BJ (cell line): ENCODE results near the gene PDP2. TPM values are rescaled to one million over a fixed set of nuclear protein-coding genes. Genes with fewer than 3 reads are reported as not detected.

ENCODE experiments used
- CTCF ChIA-PET: fragments of 350-600 bp; formaldehyde crosslinking; extraction: SDS; loops from one replicate; lab custom pipeline; 2021; ENCODE audit warnings: antibody characterized with exemption, inconsistent platforms; lab: Yijun Ruan, JAX
- POLR2A ChIA-PET: fragments of 300-600 bp; sonication (Branson Sonifier 250); formaldehyde crosslinking; extraction: SDS; loops from one replicate; lab custom pipeline; 2021; ENCODE audit warnings: antibody characterized with exemption; lab: Charles Lee
- DNase-seq: peaks from one replicate; pipeline ENCODE4 v3.0.0-alpha.2; 2011; ENCODE audit warnings: low read depth
- H3K27me3 ChIP-seq: 2 replicates; pipeline ENCODE4 v1.6.0; 2011; ENCODE audit warnings: low read length; ENCODE audit not compliant: control insufficient read depth, insufficient read depth
- H3K36me3 ChIP-seq: 2 replicates; pipeline ENCODE4 v1.5.1; 2011; ENCODE audit warnings: low read length; ENCODE audit not compliant: control insufficient read depth, insufficient read depth
- H3K4me3 ChIP-seq: 2 replicates; pipeline ENCODE4 v1.5.1; 2011; ENCODE audit warnings: low read depth, mild to moderate bottlenecking, control low read depth, low read length
- polyA plus RNA-seq: library from polyadenylated mRNA; depleted of rRNA; stranded (reverse); fragments of >200 nt; gene quantifications from 2 replicates; pipeline ENCODE4 v1.2.3, GENCODE V29; 2011
- TF ChIP-seq, protein P1 (sequence below): IDR thresholded peaks from 2 replicates; pipeline ENCODE4 v1.5.1; 2011; ENCODE audit warnings: low read depth, mild to moderate bottlenecking, control low read depth, inconsistent platforms, low read length, moderate library complexity; ENCODE audit not compliant: insufficient read depth

Gene PDP2
- polyA plus RNA-seq, 1 experiment = 10.3 TPM

DNA sequence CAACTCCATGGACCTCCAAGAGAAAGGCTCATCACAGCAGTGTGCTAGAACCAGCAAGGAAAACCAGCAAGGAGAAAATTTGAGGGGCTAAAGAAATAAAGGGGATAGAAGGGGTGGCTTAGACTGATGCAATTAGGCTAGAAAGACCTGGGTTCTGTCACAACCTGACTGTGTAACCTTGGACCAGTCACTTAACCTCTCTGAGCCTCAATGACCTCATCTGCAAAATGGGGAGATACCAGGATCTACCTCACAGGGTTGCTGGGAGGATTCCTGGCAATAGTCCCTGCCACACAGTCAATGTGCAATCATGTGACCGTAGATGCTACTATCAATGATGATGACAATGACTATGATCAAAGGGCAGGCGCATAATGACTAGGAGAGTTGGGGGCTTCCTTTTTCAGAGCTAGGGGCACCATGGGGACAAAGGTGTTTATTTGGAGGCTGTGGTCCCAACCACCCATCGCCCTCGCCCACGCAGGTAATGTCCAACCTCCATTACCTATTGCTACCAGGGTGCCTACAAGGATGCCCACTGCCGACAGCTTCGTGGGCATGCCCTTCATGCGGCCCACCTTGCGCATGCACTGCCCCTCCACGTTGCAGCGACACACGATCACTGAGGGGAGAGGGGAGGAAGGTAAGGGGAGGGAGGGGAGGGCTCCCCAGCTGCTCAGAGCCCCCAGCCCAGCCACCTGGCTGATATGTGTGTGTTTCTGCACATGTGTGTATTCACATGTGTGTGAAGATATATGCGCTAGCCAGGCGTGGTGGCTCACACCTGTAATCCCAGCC lies 28.6 kb downstream of the PDP2 start:
- no peak for DNase-seq
- CTCF ChIA-PET = interaction anchor here (1.3 to 4.2 kb wide), 5 partner anchors 11 to 35 kb away, joined by 6 to 30 read pairs (median 9); partner anchors contain the start of gene CDH16
- Histone ChIP-seq H3K27me3 (no peaks in the 10 kb centered on the region; the same call in none of the 2 replicates), H3K4me3 (no peak overlapping the region), H3K36me3 (no peaks in the 10 kb centered on the region)
- POLR2A ChIA-PET = no interaction called here
- TF ChIP-seq, protein P1, sequence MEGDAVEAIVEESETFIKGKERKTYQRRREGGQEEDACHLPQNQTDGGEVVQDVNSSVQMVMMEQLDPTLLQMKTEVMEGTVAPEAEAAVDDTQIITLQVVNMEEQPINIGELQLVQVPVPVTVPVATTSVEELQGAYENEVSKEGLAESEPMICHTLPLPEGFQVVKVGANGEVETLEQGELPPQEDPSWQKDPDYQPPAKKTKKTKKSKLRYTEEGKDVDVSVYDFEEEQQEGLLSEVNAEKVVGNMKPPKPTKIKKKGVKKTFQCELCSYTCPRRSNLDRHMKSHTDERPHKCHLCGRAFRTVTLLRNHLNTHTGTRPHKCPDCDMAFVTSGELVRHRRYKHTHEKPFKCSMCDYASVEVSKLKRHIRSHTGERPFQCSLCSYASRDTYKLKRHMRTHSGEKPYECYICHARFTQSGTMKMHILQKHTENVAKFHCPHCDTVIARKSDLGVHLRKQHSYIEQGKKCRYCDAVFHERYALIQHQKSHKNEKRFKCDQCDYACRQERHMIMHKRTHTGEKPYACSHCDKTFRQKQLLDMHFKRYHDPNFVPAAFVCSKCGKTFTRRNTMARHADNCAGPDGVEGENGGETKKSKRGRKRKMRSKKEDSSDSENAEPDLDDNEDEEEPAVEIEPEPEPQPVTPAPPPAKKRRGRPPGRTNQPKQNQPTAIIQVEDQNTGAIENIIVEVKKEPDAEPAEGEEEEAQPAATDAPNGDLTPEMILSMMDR = no peak

DNA sequence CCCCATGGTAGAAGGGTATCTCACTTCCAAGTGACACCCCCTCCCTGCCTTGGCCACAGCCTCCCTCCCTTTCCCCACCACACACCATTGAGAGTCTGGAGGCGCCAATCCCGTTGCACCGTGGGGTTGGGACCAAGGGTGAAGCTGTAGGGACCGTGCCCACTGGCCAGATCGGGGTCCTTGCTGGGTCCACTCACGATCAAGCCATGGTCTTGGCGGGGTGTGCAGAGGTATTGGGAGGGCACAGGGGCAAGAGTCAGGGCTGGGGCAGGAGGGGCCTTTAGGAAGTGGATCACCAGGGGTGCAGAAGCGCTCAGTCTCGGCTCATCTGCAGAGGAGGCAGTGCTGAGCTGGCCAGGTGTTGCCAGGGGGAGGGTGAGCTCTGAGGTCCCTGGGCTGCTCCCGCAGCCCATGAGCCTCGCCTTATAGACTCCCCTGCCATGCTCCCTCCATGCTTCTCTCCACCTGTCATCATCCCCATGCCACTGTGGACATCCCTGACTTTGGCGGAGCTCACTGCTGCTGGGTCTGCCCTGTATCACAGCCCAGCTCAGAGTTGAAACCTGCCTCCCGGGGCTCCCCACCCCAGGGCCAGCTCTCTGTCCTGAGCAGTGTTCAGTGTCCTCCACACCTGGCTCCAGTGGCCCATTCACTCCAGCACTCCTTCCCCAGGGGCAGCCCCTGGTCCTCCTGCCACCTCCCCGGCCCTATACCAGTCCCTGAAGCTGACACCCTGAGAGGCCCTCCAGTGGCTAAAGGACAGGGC lies 30.0 kb downstream of the PDP2 start:
- CTCF ChIA-PET = interaction anchor here (0.7 to 4.2 kb wide), 13 partner anchors 9 to 1250 kb away, joined by 3 to 30 read pairs (median 4); partner anchors contain the start of gene CDH16
- no peaks in the 10 kb centered on the region for H3K36me3 ChIP-seq
- no peak for DNase-seq
- TF ChIP-seq, protein P1 = no peak
- peaks cover 1% of the 10 kb centered on the region for H3K27me3 ChIP-seq
- no peak overlapping the region for H3K4me3 ChIP-seq
- POLR2A ChIA-PET = no interaction called here

DNA sequence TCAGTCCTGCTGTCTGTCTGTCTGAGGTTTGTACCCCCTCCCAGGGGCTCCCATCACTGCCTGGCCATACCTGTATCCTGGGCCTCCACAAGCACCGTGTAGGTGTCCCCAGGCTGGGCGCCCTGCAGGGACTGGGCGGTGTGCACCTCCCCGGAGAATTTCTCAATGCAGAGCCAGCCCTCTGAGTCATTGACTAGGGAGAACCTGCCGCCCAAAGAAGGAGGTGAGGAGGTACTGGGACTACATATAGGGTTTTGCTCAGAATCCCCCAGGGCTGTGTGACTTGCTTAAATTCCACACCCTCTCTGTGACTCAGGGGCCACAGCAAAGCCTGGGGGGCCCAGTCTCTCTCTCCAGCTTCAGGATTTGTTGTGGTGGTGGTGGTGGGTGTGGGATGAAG lies 30.8 kb downstream of the PDP2 start:
- Histone ChIP-seq H3K27me3 (peaks cover 2% of the 10 kb centered on the region), H3K36me3 (no peaks in the 10 kb centered on the region), H3K4me3 (no peak overlapping the region)
- ChIA-PET POLR2A (no interaction called here), CTCF (interaction anchor here (0.7 to 4.2 kb wide), 6 partner anchors 8 to 32 kb away, joined by 4 to 30 read pairs (median 5); partner anchors contain the start of gene CDH16)
- no peak for DNase-seq
- TF ChIP-seq, protein P1 = no peak

DNA sequence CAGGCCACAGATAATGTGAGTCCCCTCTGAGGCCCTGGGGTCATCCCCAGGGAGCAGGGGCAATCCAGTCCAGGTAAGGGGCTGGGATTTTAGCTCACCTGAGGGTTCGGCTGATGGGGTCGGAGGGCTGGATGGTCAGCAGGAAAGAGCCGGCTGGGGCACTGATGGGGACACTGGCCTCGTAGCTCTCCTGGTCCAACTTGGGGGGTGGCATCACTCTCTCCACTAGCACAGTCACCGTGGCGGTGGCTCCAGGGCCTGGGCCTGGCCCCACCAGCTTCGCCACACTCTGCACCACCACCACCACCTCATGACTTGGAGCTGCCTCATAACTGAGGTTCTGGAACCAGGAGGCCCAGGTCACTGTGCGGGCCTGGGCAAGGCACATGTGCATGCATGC lies 31.5 kb downstream of the PDP2 start:
- POLR2A ChIA-PET = no interaction called here

More for the DNA sequence above, 31.5 kb downstream of the PDP2 start:
- TF ChIP-seq, protein P1 = no peak
- Histone ChIP-seq H3K36me3 (no peaks in the 10 kb centered on the region), H3K27me3 (peaks cover 4% of the 10 kb centered on the region), H3K4me3 (no peak overlapping the region)
- no peak for DNase-seq
- CTCF ChIA-PET = interaction anchor here (3.7 to 4.2 kb wide), 2 partner anchors 8 to 16 kb away, joined by 14 to 30 read pairs; partner anchors contain the start of gene CDH16
